A549 (cell line): ENCODE data around the gene TRPV4. TPM values are rescaled to one million over a fixed set of nuclear protein-coding genes. Genes with fewer than 3 reads are reported as not detected.

ENCODE experiments used
- ATAC-seq, 2 experiments: fragments of 200-7000 bp in 1 of 2; fragments of >200 bp in 1 of 2; cut with Nextera tagmentation in 1 of 2; cut with Tn5 transposase in 1 of 2; 3 replicates each; pipeline versions ENCODE4 v1.8.0 to v1.9.1; 2018 to 2020; ENCODE audit warnings: mild to moderate bottlenecking in 1 of 2, moderate library complexity in 1 of 2
- CTCF ChIA-PET: fragments of 300-600 bp; sonication (Branson Sonifier 250); formaldehyde crosslinking; extraction: SDS; loops from one replicate; lab custom pipeline; 2021; ENCODE audit warnings: antibody characterized with exemption, inconsistent platforms; lab: Yijun Ruan, JAX
- POLR2A ChIA-PET: fragments of 350-600 bp; formaldehyde crosslinking; extraction: SDS; loops from one replicate; lab custom pipeline; 2021; ENCODE audit warnings: antibody characterized with exemption, inconsistent platforms; lab: Yijun Ruan, JAX
- DNase-seq, 2 experiments: peaks; one replicate each; pipeline versions ENCODE4 v3.0.0 to v3.0.0-alpha.2; 2011 to 2016; ENCODE audit warnings: low read depth in 1 of 2, low spot score in 1 of 2
- FAIRE-seq: peaks from 2 replicates; lab custom pipeline; 2011; peaks lifted over from hg19 to GRCh38; lab: Jason Lieb, UNC
- H3K27ac ChIP-seq, 2 experiments: fragments of >200 bp; sonication (Bioruptor Twin); formaldehyde crosslinking; 3 replicates each; pipeline ENCODE4 v1.5.1; 2016 to 2017
- H3K4me1 ChIP-seq: fragments of >200 bp; sonication (Bioruptor Twin); formaldehyde crosslinking; 3 replicates; pipeline ENCODE4 v1.6.1; 2016
- H3K4me2 ChIP-seq: fragments of >200 bp; sonication (Bioruptor Twin); formaldehyde crosslinking; 3 replicates; pipeline ENCODE4 v1.6.1; 2016
- H3K4me3 ChIP-seq: fragments of >200 bp; sonication (Bioruptor Twin); formaldehyde crosslinking; 3 replicates; pipeline ENCODE4 v1.5.1; 2016
- H3K9me3 ChIP-seq: fragments of >200 bp; sonication (Bioruptor Twin); formaldehyde crosslinking; 3 replicates; pipeline ENCODE4 v1.6.1; 2016
- CHD2 ChIP-seq: fragments of 150-350 bp; IDR thresholded peaks from 2 replicates; pipeline ENCODE4 v1.6.1; 2014; ENCODE audit warnings: low read length; ENCODE audit not compliant: partially characterized antibody
- CHD4 ChIP-seq: fragments of 200-600 bp; sonication (generic); IDR thresholded peaks from 2 replicates; pipeline ENCODE4 v1.6.1; 2016; ENCODE audit warnings: antibody characterized with exemption, mild to moderate bottlenecking, borderline replicate concordance
- EP300 ChIP-seq, 2 experiments: fragments of >200 bp; sonication (Bioruptor Twin); formaldehyde crosslinking; IDR thresholded peaks; 2 replicates in 1 of 2; 3 replicates in 1 of 2; pipeline ENCODE4 v1.6.1; 2016 to 2017
- FOXS1 ChIP-seq: fragments of 250-450 bp; sonication (Bioruptor Pico); IDR thresholded peaks from 2 replicates; pipeline ENCODE4 v1.5.0; 2020; ENCODE audit warnings: mild to moderate bottlenecking, moderate library complexity
- HOXA7 ChIP-seq: fragments of 250-450 bp; sonication (Bioruptor Pico); IDR thresholded peaks from 2 replicates; pipeline ENCODE4 v1.5.0; 2020; ENCODE audit warnings: mild to moderate bottlenecking, moderate library complexity
- MAZ ChIP-seq: fragments of 150-350 bp; IDR thresholded peaks from 2 replicates; pipeline ENCODE4 v1.6.1; 2014; ENCODE audit warnings: antibody characterized with exemption, low read depth, low read length, borderline replicate concordance
- NFE2L2 ChIP-seq: fragments of 150-350 bp; conservative IDR thresholded peaks from 2 replicates; pipeline ENCODE4 v1.6.1; 2014; ENCODE audit warnings: low read length
- POLR2A ChIP-seq: IDR thresholded peaks from 2 replicates; pipeline ENCODE4 v1.6.1; 2012; ENCODE audit warnings: mild to moderate bottlenecking, low read length
- POLR2AphosphoS2 ChIP-seq: conservative IDR thresholded peaks from 2 replicates; pipeline ENCODE4 v1.6.1; 2012; ENCODE audit warnings: low read length, improper control_type of control experiment, inconsistent platforms
- REST ChIP-seq: fragments of 200-600 bp; sonication (generic); IDR thresholded peaks from 2 replicates; pipeline ENCODE4 v1.6.1; 2016; ENCODE audit warnings: antibody characterized with exemption, mild to moderate bottlenecking, moderate library complexity
- SMC3 ChIP-seq: fragments of >200 bp; sonication (Bioruptor Twin); formaldehyde crosslinking; IDR thresholded peaks from 3 replicates; pipeline ENCODE4 v1.6.1; 2018; ENCODE audit warnings: inconsistent platforms
- SREBF2 ChIP-seq: fragments of 450-650 bp; IDR thresholded peaks from 2 replicates; pipeline ENCODE4 v1.6.1; 2014; ENCODE audit warnings: mild to moderate bottlenecking, moderate library complexity
- ZC3H11A ChIP-seq: fragments of 450-650 bp; IDR thresholded peaks from 2 replicates; pipeline ENCODE4 v1.6.1; 2014; ENCODE audit warnings: antibody characterized with exemption, mild to moderate bottlenecking
- WGBS: methylation state at CpG from one replicate; pipeline ENCODE4 v1.1.6; 2017; ENCODE audit errors: missing lambda C conversion rate; 5-methylcytosine and 5-hydroxymethylcytosine counted together
- polyA plus RNA-seq, 4 experiments: library from polyadenylated mRNA; depleted of rRNA in 3 of 4; stranded (reverse); fragments of >200 nt; fragmentation: RNase III in 1 of 4; extraction: RNeasy Plus Mini Kit Qiagen cat#74134 plus additional on column Dnase treatment in 1 of 4; gene quantifications; 2 replicates in 3 of 4; 3 replicates in 1 of 4; pipeline ENCODE4 v1.2.3, GENCODE V29; 2011 to 2017
- TF ChIP-seq, protein P1 (sequence below): fragments of 450-650 bp; IDR thresholded peaks from 2 replicates; pipeline ENCODE4 v1.6.1; 2014; ENCODE audit warnings: antibody characterized with exemption
- TF ChIP-seq, protein P2 (sequence below): IDR thresholded peaks from 2 replicates; pipeline ENCODE4 v1.6.1; 2012

TRPV4 gene
- polyA plus RNA-seq, 2 of the 4 experiments (the other 2 are of a cell fraction): 0.15 to 0.37 TPM

DNA sequence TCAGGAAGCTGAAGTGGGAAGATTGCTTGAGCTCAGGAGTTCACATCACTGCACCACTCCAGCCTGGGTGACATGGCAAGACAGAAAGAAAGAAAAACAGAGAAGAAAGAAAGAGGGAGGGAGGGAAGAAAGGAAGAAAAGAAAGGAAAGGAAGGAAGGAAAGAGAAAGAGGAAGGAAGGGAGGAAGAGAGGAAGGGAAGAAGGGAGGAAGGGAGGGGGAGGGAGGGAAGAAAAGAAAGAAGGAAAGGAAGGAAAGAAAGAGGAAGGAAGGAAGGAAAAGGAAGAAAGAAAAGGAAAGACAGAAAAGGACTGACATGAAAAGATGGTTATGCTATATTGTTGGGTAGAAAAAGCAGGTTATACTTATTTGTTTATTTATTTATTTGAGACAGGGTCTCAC is 43.2 kb upstream of the TRPV4 start:
- Histone ChIP-seq H3K27ac (no peak overlapping the region), H3K4me2 (no peak overlapping the region), H3K4me3 (no peak overlapping the region), H3K9me3 (no peaks in the 10 kb centered on the region), H3K4me1 (peaks cover 22% of the 10 kb centered on the region)
- TF ChIP-seq, protein P1, sequence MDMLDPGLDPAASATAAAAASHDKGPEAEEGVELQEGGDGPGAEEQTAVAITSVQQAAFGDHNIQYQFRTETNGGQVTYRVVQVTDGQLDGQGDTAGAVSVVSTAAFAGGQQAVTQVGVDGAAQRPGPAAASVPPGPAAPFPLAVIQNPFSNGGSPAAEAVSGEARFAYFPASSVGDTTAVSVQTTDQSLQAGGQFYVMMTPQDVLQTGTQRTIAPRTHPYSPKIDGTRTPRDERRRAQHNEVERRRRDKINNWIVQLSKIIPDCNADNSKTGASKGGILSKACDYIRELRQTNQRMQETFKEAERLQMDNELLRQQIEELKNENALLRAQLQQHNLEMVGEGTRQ: no peak
- TF ChIP-seq EP300 (IDR thresholded peaks at IDR 0.05) (no peak), SMC3 (no peak), POLR2AphosphoS2 (no peak), CHD4 (no peak), HOXA7 (no peak)
- FAIRE-seq: no peak
- ChIA-PET POLR2A (no interaction called here), CTCF (interaction anchor here (1.2 to 6.1 kb wide), 5 partner anchors 17 to 278 kb away, joined by 3 to 27 read pairs (median 15); no protein-coding TSS in a partner anchor)
- DNase-seq: no peak
- no peak for ATAC-seq

GRCh38 chr12:109875572-109876131 is 42.5 kb upstream of the TRPV4 start:
- Histone ChIP-seq H3K9me3 (no peaks in the 10 kb centered on the region), H3K4me1 (peaks cover 14% of the 10 kb centered on the region; the same call in 2 of the 3 replicates), H3K27ac (no peak overlapping the region), H3K4me3 (no peak overlapping the region), H3K4me2 (no peak overlapping the region)
- ChIA-PET POLR2A (no interaction called here), CTCF (interaction anchor here (1.2 to 6.1 kb wide), 4 partner anchors 17 to 70 kb away, joined by 3 to 27 read pairs (median 19); no protein-coding TSS in a partner anchor)
- WGBS: 85% methylated on average over 6 of the region's 6 CpGs
- TF ChIP-seq FOXS1 (CRISPR knock-in tag) (no peak), CHD2 (no peak), SMC3 (no peak), POLR2A (no peak), NFE2L2 (no peak), REST (no peak), MAZ (no peak)
- TF ChIP-seq, protein P2, sequence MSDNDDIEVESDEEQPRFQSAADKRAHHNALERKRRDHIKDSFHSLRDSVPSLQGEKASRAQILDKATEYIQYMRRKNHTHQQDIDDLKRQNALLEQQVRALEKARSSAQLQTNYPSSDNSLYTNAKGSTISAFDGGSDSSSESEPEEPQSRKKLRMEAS: no peak
- FAIRE-seq (no peak), DNase-seq (no peak), ATAC-seq (no peak)

DNA sequence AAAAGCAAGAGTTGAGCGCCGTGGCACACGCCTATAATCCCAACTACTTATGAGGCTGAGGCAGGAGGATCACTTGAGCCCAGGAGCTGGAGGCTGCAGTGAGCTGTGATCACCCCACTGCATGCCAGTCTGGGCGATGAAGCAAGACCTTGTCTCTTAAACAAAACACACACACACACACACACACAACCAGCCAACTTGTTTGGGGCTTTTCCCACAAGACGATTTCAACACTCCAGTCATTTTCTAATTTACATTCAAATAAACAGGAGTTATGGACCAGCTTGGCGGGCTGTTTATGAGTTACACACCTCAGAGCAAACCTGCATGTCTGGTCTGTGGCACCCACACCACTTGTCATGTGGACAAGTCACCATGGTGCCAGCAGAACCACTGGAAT is 40.5 kb upstream of the TRPV4 start:
- ATAC-seq (no peak), FAIRE-seq (no peak), DNase-seq (no peak)
- Histone ChIP-seq H3K4me3 (no peak overlapping the region), H3K4me1 (0 out of 3 replicates have a peak, but pooled peaks cover 6% of the 10 kb centered on the region), H3K9me3 (no peaks in the 10 kb centered on the region), H3K4me2 (no peak overlapping the region), H3K27ac (no peak overlapping the region)
- 95% methylated on average over 6 of the region's 6 CpGs for WGBS
- POLR2A ChIA-PET: interaction anchor here (0.6 kb wide), 1 partner anchor 47 kb away, joined by 4 read pairs; no protein-coding TSS in a partner anchor
- TF ChIP-seq POLR2AphosphoS2: no peak
- TF ChIP-seq SREBF2: no peak
- no peak for TF ChIP-seq ZC3H11A
- CTCF ChIA-PET: interaction anchor here (1.1 to 6.1 kb wide), 3 partner anchors 11 to 68 kb away, joined by 3 to 27 read pairs (median 12); no protein-coding TSS in a partner anchor
